IMR-90 (cell line): Measurements from ENCODE around the gene GLTPD2. TPM values are rescaled to one million over a fixed set of nuclear protein-coding genes. Genes with fewer than 3 reads are reported as not detected.

ENCODE experiments used
- ATAC-seq: fragments of 200-7000 bp; cut with Tn5 transposase; 2 replicates; pipeline ENCODE4 v1.9.1; 2020; ENCODE audit warnings: low read depth, mild to moderate bottlenecking, moderate library complexity
- BruUV-seq: library from RNA; stranded (reverse); fragments of 400-500 nt; replicated peaks from 2 replicates; lab custom pipeline; 2021; lab: Mats Ljungman, UMichigan
- CTCF ChIA-PET: fragments of 300-600 bp; formaldehyde crosslinking; extraction: SDS; loops from one replicate; lab custom pipeline; 2021; ENCODE audit warnings: antibody characterized with exemption; lab: Yijun Ruan, JAX
- POLR2A ChIA-PET: fragments of 300-600 bp; sonication (Branson Sonifier 250); formaldehyde crosslinking; loops from one replicate; lab custom pipeline; 2022; ENCODE audit warnings: antibody characterized with exemption; ENCODE audit not compliant: unreplicated experiment; lab: Charles Lee
- DNase-seq: peaks from one replicate; pipeline ENCODE4 v3.0.0; 2013
- H2AFZ ChIP-seq: replicated peaks from 2 replicates; pipeline ENCODE3; 2013; ENCODE audit warnings: low read length, mild to moderate bottlenecking; ENCODE audit not compliant: poor library complexity
- H2AK5ac ChIP-seq: 2 replicates; pipeline ENCODE4 v1.6.1; 2013; ENCODE audit warnings: low read depth, low read length, inconsistent platforms
- H2AK9ac ChIP-seq: replicated peaks from 2 replicates; pipeline ENCODE3; 2013; ENCODE audit warnings: mild to moderate bottlenecking, low read depth, low read length, moderate library complexity; ENCODE audit not compliant: poor library complexity
- H2BK120ac ChIP-seq: 2 replicates; pipeline ENCODE4 v1.6.1; 2013; ENCODE audit warnings: low read depth, low read length, inconsistent platforms
- H2BK15ac ChIP-seq: 3 replicates; pipeline ENCODE4 v1.6.1; 2013; ENCODE audit warnings: low read depth, low read length, inconsistent platforms
- H2BK20ac ChIP-seq: 2 replicates; pipeline ENCODE4 v1.6.1; 2013; ENCODE audit warnings: low read depth, mild to moderate bottlenecking, inconsistent platforms, low read length, moderate library complexity
- H2BK5ac ChIP-seq: 2 replicates; pipeline ENCODE4 v1.6.1; 2013; ENCODE audit warnings: mild to moderate bottlenecking, low read depth, low read length, inconsistent platforms; ENCODE audit not compliant: poor library complexity, severe bottlenecking
- H3K14ac ChIP-seq: replicated peaks from 2 replicates; pipeline ENCODE4 v1.6.1; 2013; ENCODE audit warnings: low read depth, low read length, inconsistent platforms
- H3K18ac ChIP-seq: 2 replicates; pipeline ENCODE4 v1.6.1; 2013; ENCODE audit warnings: low read depth, low read length, control low read depth
- H3K23ac ChIP-seq: 2 replicates; pipeline ENCODE4 v1.6.1; 2013; ENCODE audit warnings: low read depth, low read length, inconsistent platforms
- H3K27ac ChIP-seq: 2 replicates; pipeline ENCODE4 v1.5.1; 2013; ENCODE audit warnings: mild to moderate bottlenecking, control low read depth, low read length; ENCODE audit not compliant: insufficient read depth
- H3K27me3 ChIP-seq: 2 replicates; pipeline ENCODE4 v1.6.1; 2013; ENCODE audit warnings: low read length; ENCODE audit not compliant: control insufficient read depth, insufficient read depth
- H3K36me3 ChIP-seq: 2 replicates; pipeline ENCODE4 v1.6.1; 2013; ENCODE audit warnings: low read length, mixed read lengths; ENCODE audit not compliant: control insufficient read depth, insufficient read depth
- H3K4ac ChIP-seq: 2 replicates; pipeline ENCODE4 v1.6.1; 2013; ENCODE audit warnings: low read depth, low read length, inconsistent platforms
- H3K4me1 ChIP-seq: 2 replicates; pipeline ENCODE4 v1.6.1; 2013; ENCODE audit warnings: low read length, mixed read lengths; ENCODE audit not compliant: control insufficient read depth, insufficient read depth
- H3K4me2 ChIP-seq: 2 replicates; pipeline ENCODE4 v1.6.1; 2013; ENCODE audit warnings: low read depth, mild to moderate bottlenecking, control low read depth, low read length, moderate library complexity
- H3K4me3 ChIP-seq: 2 replicates; pipeline ENCODE4 v1.5.1; 2013; ENCODE audit warnings: low read depth, mild to moderate bottlenecking, control low read depth, low read length, moderate library complexity; ENCODE audit not compliant: insufficient read depth
- H3K56ac ChIP-seq: 2 replicates; pipeline ENCODE4 v1.6.1; 2013; ENCODE audit warnings: low read length, inconsistent platforms; ENCODE audit not compliant: insufficient read depth; ENCODE audit errors: extremely low read depth
- H3K79me1 ChIP-seq, 2 experiments: 2 replicates each; pipeline ENCODE4 v1.6.1; 2013; ENCODE audit warnings: low read length in 2 of 2, inconsistent platforms in 1 of 2, low read depth in 1 of 2
- H3K9ac ChIP-seq: 2 replicates; pipeline ENCODE4 v1.6.1; 2013; ENCODE audit warnings: low read depth, low read length, control low read depth
- H3K9me1 ChIP-seq: 2 replicates; pipeline ENCODE4 v1.6.1; 2013; ENCODE audit warnings: low read length, inconsistent platforms; ENCODE audit not compliant: insufficient read depth
- H3K9me3 ChIP-seq: 2 replicates; pipeline ENCODE4 v1.6.1; 2013; ENCODE audit warnings: low read length; ENCODE audit not compliant: control insufficient read depth, insufficient read depth
- H4K20me1 ChIP-seq: 2 replicates; pipeline ENCODE4 v1.6.1; 2013; ENCODE audit warnings: low read length, inconsistent platforms; ENCODE audit not compliant: insufficient read depth
- H4K5ac ChIP-seq: 2 replicates; pipeline ENCODE4 v1.6.1; 2013; ENCODE audit warnings: mild to moderate bottlenecking, low read depth, low read length, control low read depth
- H4K8ac ChIP-seq, 2 experiments: 2 replicates each; pipeline ENCODE4 v1.6.1; 2013; ENCODE audit warnings: low read depth in 2 of 2, low read length in 2 of 2, control low read depth in 1 of 2, inconsistent platforms in 1 of 2
- H4K91ac ChIP-seq: 2 replicates; pipeline ENCODE4 v1.6.1; 2013; ENCODE audit warnings: low read depth, low read length, inconsistent platforms; ENCODE audit not compliant: insufficient read depth
- BHLHE40 ChIP-seq: fragments of 150-350 bp; IDR thresholded peaks from 2 replicates; pipeline ENCODE4 v1.6.1; 2016; ENCODE audit warnings: mild to moderate bottlenecking, low read depth, low read length
- MAFK ChIP-seq: IDR thresholded peaks from 2 replicates; pipeline ENCODE4 v1.6.1; 2012; ENCODE audit warnings: low read depth, low read length, improper control_type of control experiment
- RAD21 ChIP-seq: IDR thresholded peaks from 2 replicates; pipeline ENCODE4 v1.6.1; 2012; ENCODE audit warnings: low read length, improper control_type of control experiment
- RCOR1 ChIP-seq: IDR thresholded peaks from 2 replicates; pipeline ENCODE4 v1.6.1; 2012; ENCODE audit warnings: mild to moderate bottlenecking, low read length, improper control_type of control experiment; ENCODE audit not compliant: insufficient replicate concordance
- WGBS, 2 experiments: methylation state at CpG; one replicate each; pipeline versions ENCODE4 v1.1.5 to v1.1.7; 2013; ENCODE audit warnings: missing lambda C conversion rate in 2 of 2; ENCODE audit not compliant: insufficient read length in 1 of 2; ENCODE audit errors: extremely low coverage in 2 of 2; 5-methylcytosine and 5-hydroxymethylcytosine counted together
- dilution Hi-C: fragments of 300-500 bp; cut with HindIII; formaldehyde crosslinking; loops from one replicate; pipeline ENCODE4 v1.14.3; 2018; ENCODE audit warnings: low sequenced_read_pairs; ENCODE audit not compliant: unreplicated experiment
- in situ Hi-C: fragments of 300-500 bp; cut with MboI; formaldehyde crosslinking; loops from 3 replicates; pipeline ENCODE4 v1.14.3; 2019; ENCODE audit warnings: low sequenced_read_pairs, inconsistent platforms, mixed read lengths
- intact Hi-C: fragments of 100-400 bp; cut with micrococcal nuclease; formaldehyde crosslinking; loops from 2 replicates; pipeline ENCODE4 v1.10.0; 2022
- polyA plus RNA-seq, 3 experiments: library from polyadenylated mRNA; depleted of rRNA; stranded (reverse); fragments of >200 nt; gene quantifications; 2 replicates each; pipeline ENCODE4 v1.2.3, GENCODE V29; 2012; ENCODE audit warnings: low replicate concordance in 1 of 3
- total RNA-seq: library from RNA; depleted of rRNA; stranded (reverse); fragments of >200 nt; gene quantifications from 2 replicates; pipeline ENCODE4 v1.2.3, GENCODE V29; 2012
- TF ChIP-seq, protein P1 (sequence below): conservative IDR thresholded peaks from 2 replicates; pipeline ENCODE4 v1.5.1; 2012; ENCODE audit warnings: mild to moderate bottlenecking, low read depth, low read length, improper control_type of control experiment

Gene GLTPD2
- total and polyA plus RNA-seq, 2 of the 4 experiments (the other 2 are of a cell fraction): not detected

DNA sequence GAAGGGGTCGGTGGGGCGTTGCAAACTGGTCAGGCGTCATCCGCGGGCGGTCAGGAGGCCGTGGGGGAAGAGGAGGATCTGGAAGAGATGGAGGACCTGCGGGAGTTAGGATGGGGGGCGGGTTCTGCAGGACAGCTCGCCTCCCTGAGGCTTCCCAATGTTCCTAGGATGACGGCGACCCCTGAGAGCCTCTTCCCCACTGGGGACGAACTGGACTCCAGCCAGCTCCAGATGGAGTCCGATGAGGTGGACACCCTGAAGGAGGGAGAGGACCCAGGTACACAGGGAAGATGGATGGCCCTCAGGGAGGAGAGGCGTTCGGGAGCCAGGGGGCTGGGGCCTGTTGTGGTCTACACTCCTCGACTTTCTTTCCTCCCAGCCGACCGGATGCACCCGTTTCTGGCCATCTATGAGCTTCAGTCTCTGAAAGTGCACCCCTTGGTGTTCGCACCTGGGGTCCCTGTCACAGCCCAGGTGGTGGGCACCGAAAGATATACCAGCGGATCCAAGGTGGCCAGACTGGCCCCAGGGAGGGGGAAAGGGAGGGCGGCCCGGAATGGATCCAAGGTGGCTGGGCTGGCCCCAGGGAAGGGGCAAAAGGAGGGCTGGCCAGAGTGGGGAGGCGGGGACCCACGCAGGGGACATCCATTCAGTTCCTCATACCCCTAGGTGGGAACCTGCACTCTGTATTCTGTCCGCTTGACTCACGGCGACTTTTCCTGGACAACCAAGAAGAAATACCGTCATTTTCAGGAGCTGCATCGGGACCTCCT is 19.0 kb downstream of the GLTPD2 start:
- BruUV-seq: no TSS peak
- Histone ChIP-seq H2BK15ac (no peak overlapping the region), H2AK5ac (peak overlapping the region; percentile 87), H3K27me3 (no peaks in the 10 kb centered on the region), H3K4me3 (peak overlapping the region; percentile 97), H3K9ac (peak overlapping the region; percentile 74), H3K79me1 (peaks cover 0 to 25% of the 10 kb centered on the region in 2 experiments; a peak in 3 of 4 replicates), H3K23ac (no peak overlapping the region), H3K4me2 (peak overlapping the region; percentile 100), H3K9me3 (no peaks in the 10 kb centered on the region), H2BK120ac (no peak overlapping the region), H3K18ac (no peak overlapping the region), H4K5ac (no peak overlapping the region), H2AFZ (peak overlapping the region; percentile 81), H2AK9ac (peak overlapping the region; percentile 56), H3K14ac (peak overlapping the region; percentile 59), H4K8ac (peak overlapping the region in 1 of 2 experiments; percentile 2; a peak in 1 of 4 replicates), H3K27ac (peak overlapping the region; percentile 33; the same call in 1 of the 2 replicates), H2BK5ac (no peak overlapping the region), H3K9me1 (no peaks in the 10 kb centered on the region), H2BK20ac (no peak overlapping the region), H4K20me1 (peaks cover 1% of the 10 kb centered on the region; the same call in 1 of the 2 replicates), H3K4ac (peak overlapping the region; percentile 65; the same call in 1 of the 2 replicates), H3K36me3 (peaks cover 21% of the 10 kb centered on the region), H3K56ac (no peak overlapping the region), H4K91ac (no peak overlapping the region), H3K4me1 (peaks cover 4% of the 10 kb centered on the region; the same call in 1 of the 2 replicates)
- peak; percentile 4; the same call in 1 of the 2 replicates for ATAC-seq
- in situ Hi-C loops (no loop called here), intact Hi-C loops (no loop called here), dilution Hi-C loops (no loop called here)
- TF ChIP-seq MAFK (no peak), RCOR1 (no peak), RAD21 (no peak), BHLHE40 (no peak)
- TF ChIP-seq, protein P1, sequence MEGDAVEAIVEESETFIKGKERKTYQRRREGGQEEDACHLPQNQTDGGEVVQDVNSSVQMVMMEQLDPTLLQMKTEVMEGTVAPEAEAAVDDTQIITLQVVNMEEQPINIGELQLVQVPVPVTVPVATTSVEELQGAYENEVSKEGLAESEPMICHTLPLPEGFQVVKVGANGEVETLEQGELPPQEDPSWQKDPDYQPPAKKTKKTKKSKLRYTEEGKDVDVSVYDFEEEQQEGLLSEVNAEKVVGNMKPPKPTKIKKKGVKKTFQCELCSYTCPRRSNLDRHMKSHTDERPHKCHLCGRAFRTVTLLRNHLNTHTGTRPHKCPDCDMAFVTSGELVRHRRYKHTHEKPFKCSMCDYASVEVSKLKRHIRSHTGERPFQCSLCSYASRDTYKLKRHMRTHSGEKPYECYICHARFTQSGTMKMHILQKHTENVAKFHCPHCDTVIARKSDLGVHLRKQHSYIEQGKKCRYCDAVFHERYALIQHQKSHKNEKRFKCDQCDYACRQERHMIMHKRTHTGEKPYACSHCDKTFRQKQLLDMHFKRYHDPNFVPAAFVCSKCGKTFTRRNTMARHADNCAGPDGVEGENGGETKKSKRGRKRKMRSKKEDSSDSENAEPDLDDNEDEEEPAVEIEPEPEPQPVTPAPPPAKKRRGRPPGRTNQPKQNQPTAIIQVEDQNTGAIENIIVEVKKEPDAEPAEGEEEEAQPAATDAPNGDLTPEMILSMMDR: no peak
- DNase-seq: no peak
- CTCF ChIA-PET: interaction anchor here (0.7 to 1.7 kb wide), 2 partner anchors 12 to 17 kb away, joined by 3 to 5 read pairs; partner anchors contain the start of gene PSMB6
- POLR2A ChIA-PET: interaction anchor here (0.6 kb wide), 1 partner anchor 15 kb away, joined by 3 read pairs; no protein-coding TSS in a partner anchor
- WGBS, 2 experiments: 27% methylated on average over 14 of the region's 32 CpGs; no CpG with 5 or more reads in 1 of the 2 experiments
